Lower lobe of right lung (tissue), 2 donors: ENCODE measurements around the gene ACCS. TPM values are rescaled to one million over a fixed set of nuclear protein-coding genes. Genes with fewer than 3 reads are reported as not detected.

Experiments used
- ATAC-seq, 2 donors: fragments of 200-7000 bp; cut with Tn5 transposase; one replicate each; pipeline ENCODE4 v1.9.1; 2020 to 2022; ENCODE audit warnings: mild to moderate bottlenecking in 2 of 2, moderate library complexity in 2 of 2
- DNase-seq: peaks from one replicate; pipeline ENCODE4 v3.0.0-alpha.2; 2020
- H3K27ac ChIP-seq: fragments of 200-600 bp; one replicate; pipeline ENCODE4 v1.8.0; 2022
- H3K27me3 ChIP-seq: fragments of 200-600 bp; one replicate; pipeline ENCODE4 v1.8.0; 2022; ENCODE audit warnings: low read depth
- H3K36me3 ChIP-seq: fragments of 200-600 bp; one replicate; pipeline ENCODE4 v1.8.0; 2022; ENCODE audit warnings: mild to moderate bottlenecking
- H3K4me1 ChIP-seq: fragments of 200-600 bp; one replicate; pipeline ENCODE4 v1.8.0; 2022
- H3K4me3 ChIP-seq: fragments of 200-600 bp; one replicate; pipeline ENCODE4 v1.8.0; 2022; ENCODE audit warnings: mild to moderate bottlenecking
- H3K9me3 ChIP-seq: fragments of 200-600 bp; one replicate; pipeline ENCODE4 v1.8.0; 2022
- intact Hi-C: fragments of 100-400 bp; cut with DNase I; formaldehyde crosslinking; loops from one replicate; pipeline ENCODE4 v1.11.0; 2022
- total RNA-seq: library from RNA; stranded (reverse); fragmentation: NEBNext Ultra II Directional; extraction: Animal tissue kit (Norgen Biotek cat#: 25700); gene quantifications from one replicate; pipeline ENCODE4 v1.2.1, GENCODE V29; 2021
- TF ChIP-seq, protein P1 (sequence below): fragments of 200-600 bp; IDR thresholded peaks from one replicate; pipeline ENCODE4 v1.8.0; 2022; ENCODE audit warnings: antibody characterized with exemption, mild to moderate bottlenecking
- donor health status: DM: no; HTN: yes; CAD: no; lungs with severe emphysema.

The ACCS gene
- total RNA-seq, 1 donor from 2014 or later, result 31.4 TPM

DNA sequence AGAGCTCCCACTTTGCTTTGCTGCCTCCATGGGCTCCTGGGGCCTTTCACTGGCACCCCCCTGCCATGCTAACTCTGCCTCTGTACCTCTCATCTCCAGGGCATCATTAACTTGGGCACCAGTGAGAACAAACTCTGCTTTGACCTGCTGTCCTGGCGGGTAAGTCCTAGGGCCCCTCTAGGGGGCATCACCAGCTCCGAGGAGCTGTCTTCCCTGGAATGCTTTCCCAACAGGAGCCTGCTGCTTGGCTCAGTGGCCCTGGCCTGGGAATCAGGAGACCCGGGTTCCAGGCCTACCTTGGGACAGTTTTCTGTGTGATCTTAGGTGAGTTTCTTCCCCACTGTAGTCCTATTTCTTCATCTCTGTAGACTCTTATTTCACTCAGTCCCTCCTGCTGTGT, 5.1 kb downstream of the ACCS start:
- TF ChIP-seq, protein P1, sequence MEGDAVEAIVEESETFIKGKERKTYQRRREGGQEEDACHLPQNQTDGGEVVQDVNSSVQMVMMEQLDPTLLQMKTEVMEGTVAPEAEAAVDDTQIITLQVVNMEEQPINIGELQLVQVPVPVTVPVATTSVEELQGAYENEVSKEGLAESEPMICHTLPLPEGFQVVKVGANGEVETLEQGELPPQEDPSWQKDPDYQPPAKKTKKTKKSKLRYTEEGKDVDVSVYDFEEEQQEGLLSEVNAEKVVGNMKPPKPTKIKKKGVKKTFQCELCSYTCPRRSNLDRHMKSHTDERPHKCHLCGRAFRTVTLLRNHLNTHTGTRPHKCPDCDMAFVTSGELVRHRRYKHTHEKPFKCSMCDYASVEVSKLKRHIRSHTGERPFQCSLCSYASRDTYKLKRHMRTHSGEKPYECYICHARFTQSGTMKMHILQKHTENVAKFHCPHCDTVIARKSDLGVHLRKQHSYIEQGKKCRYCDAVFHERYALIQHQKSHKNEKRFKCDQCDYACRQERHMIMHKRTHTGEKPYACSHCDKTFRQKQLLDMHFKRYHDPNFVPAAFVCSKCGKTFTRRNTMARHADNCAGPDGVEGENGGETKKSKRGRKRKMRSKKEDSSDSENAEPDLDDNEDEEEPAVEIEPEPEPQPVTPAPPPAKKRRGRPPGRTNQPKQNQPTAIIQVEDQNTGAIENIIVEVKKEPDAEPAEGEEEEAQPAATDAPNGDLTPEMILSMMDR, result no peak
- Histone ChIP-seq H3K27ac (no peak overlapping the region), H3K36me3 (peaks cover 37% of the 10 kb centered on the region), H3K27me3 (no peaks in the 10 kb centered on the region), H3K9me3 (no peaks in the 10 kb centered on the region), H3K4me1 (peaks cover 11% of the 10 kb centered on the region), H3K4me3 (no peak overlapping the region)
- ATAC-seq (no peak), DNase-seq (no peak)
- intact Hi-C loops, result no loop called here

DNA sequence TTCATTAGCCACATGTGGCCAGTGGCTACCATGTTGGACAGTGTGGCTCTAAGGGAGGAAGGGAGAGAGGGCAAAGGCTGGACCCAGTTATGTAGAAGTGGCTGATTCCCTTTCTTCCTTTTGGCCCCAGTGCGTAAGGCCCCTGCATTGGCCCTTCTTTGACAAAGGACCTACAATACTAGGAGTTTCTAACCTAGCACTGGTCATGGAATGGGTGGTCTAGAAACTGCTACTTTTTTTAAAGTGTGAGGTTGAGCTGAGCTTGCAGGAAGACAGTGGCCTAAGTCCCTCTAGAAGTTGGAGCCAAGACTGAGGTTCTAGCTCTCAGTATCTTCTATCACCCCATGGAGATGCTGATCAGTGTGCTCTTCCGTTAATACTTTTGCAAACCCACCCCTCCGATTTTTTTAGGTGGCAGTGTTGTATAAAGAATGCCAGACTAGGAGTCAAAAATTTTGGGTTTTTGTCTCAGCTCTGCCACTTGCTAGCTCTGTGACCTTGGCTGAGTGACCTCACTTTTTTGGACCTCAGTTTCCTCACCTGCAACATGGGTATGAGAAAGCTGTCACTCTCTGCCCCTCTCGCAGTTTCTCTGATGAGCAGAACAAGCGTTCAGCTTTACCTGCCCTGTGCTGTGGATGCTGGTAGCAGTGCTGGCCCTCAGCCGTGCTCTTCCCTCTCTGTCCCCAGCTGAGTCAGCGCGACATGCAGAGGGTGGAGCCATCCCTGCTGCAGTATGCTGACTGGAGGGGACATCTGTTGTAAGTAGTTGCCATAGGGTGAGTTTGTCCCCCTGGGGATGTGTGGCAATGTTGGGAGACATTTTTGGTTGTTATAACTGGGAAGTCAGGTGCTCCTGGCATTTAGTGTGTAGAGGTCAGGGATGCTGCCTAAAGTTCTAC, 6.9 kb downstream of the ACCS start:
- no peak overlapping the region for H3K4me3 ChIP-seq
- intact Hi-C loops, result no loop called here
- TF ChIP-seq, protein P1, result no peak
- ATAC-seq, result no peak
- H3K4me1 ChIP-seq, result no peaks in the 10 kb centered on the region
- no peak overlapping the region for H3K27ac ChIP-seq
- H3K9me3 ChIP-seq, result no peaks in the 10 kb centered on the region
- H3K36me3 ChIP-seq, result peaks cover 51% of the 10 kb centered on the region
- no peak for DNase-seq
- no peaks in the 10 kb centered on the region for H3K27me3 ChIP-seq

DNA sequence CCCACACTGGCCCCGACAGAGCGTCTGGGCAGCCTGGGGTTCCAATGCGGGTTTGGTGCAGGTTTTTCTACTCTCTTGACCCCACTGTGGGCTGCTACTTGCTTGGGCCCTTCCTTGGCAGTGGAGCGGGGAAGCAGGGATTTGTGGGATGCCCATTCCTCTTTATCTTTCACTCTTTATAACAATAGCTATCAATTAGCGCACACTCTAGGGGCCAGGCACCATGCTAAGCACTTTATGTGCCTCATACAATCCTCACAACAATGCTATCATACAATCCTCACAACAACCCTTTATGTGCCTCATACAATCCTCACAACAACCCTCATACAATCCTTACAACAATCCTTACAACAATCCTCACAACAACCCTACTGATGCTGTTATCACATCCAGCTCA, 12.7 kb downstream of the ACCS start:
- H3K4me1 ChIP-seq, result no peaks in the 10 kb centered on the region
- peaks cover 60% of the 10 kb centered on the region for H3K36me3 ChIP-seq
- H3K4me3 ChIP-seq, result no peak overlapping the region
- no peaks in the 10 kb centered on the region for H3K27me3 ChIP-seq
- intact Hi-C loops, result no loop called here
- DNase-seq, result no peak
- H3K27ac ChIP-seq, result no peak overlapping the region
- no peak for ATAC-seq
- no peaks in the 10 kb centered on the region for H3K9me3 ChIP-seq
- TF ChIP-seq, protein P1, result no peak

DNA sequence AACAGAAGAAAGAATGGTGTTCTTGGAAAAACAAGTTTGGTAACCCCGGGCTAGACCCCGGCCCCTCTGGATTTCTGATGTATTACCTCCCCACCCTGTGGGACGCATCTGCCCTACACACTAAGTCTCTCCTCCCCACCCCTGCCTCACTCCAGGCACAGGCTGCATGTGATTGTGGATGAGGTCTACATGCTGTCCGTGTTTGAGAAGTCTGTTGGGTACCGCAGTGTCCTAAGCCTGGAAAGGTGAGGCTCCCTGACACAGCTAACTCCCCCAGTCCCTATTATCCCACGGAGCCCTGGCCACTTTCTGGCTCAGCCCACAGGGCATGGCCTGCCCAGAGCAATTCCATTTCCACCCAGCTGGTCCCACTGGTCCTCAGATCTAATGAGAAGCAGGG, 13.3 kb downstream of the ACCS start:
- Histone ChIP-seq H3K9me3 (no peaks in the 10 kb centered on the region), H3K27me3 (no peaks in the 10 kb centered on the region), H3K27ac (no peak overlapping the region), H3K4me1 (no peaks in the 10 kb centered on the region), H3K36me3 (peaks cover 56% of the 10 kb centered on the region), H3K4me3 (no peak overlapping the region)
- ATAC-seq, result no peak
- TF ChIP-seq, protein P1, result no peak
- intact Hi-C loops, result no loop called here
- DNase-seq, result no peak

DNA sequence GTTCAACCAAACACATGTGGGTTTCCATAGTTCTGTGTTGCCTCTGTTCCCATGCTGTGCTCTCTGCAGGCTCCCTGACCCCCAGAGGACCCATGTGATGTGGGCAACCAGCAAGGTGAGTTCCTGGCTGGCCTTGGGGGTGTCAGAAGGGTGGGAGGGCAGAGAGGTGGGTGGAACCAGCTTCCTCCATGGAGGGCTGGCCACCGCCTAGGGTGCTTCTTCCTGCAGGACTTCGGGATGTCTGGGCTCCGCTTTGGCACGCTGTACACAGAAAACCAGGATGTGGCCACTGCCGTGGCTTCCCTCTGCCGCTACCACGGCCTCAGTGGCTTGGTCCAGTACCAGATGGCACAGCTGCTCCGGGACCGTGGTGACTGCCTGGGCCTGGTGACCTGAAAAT, 14.9 kb downstream of the ACCS start:
- TF ChIP-seq, protein P1, result no peak
- DNase-seq (no peak), ATAC-seq (no peak)
- no peaks in the 10 kb centered on the region for H3K4me1 ChIP-seq
- H3K27ac ChIP-seq, result no peak overlapping the region
- intact Hi-C loops, result no loop called here
- no peak overlapping the region for H3K4me3 ChIP-seq
- no peaks in the 10 kb centered on the region for H3K9me3 ChIP-seq
- H3K36me3 ChIP-seq, result peaks cover 45% of the 10 kb centered on the region
- H3K27me3 ChIP-seq, result no peaks in the 10 kb centered on the region
